GM12878 (cell line): ENCODE results near the gene MAPRE2.

Source experiments
- ESRRA ChIP-seq: IDR thresholded peaks from 2 replicates; pipeline ENCODE4 v1.6.1; 2012; ENCODE audit warnings: mild to moderate bottlenecking, low read length, improper control_type of control experiment
- EZH2 ChIP-seq: IDR thresholded peaks from 2 replicates; pipeline ENCODE4 v1.6.1; 2012; ENCODE audit warnings: low read depth, mild to moderate bottlenecking, control low read depth, inconsistent platforms, low read length, borderline replicate concordance; ENCODE audit not compliant: control insufficient read depth
- POLR2A ChIP-seq: IDR thresholded peaks from 2 replicates; pipeline ENCODE4 v1.6.1; 2011; ENCODE audit warnings: low read depth, mild to moderate bottlenecking, low read length
- POLR2AphosphoS5 ChIP-seq: IDR thresholded peaks from 2 replicates; pipeline ENCODE4 v1.6.1; 2011; ENCODE audit warnings: mild to moderate bottlenecking, low read length, inconsistent platforms
- SP1 ChIP-seq: IDR thresholded peaks from one replicate; pipeline ENCODE4 v1.6.1; 2011; ENCODE audit warnings: low read depth, low read length
- TF ChIP-seq, protein P1 (sequence below), 3 experiments: IDR thresholded peaks in 2 of 3; conservative IDR thresholded peaks in 1 of 3; 2 replicates each; pipeline ENCODE4 v1.5.1; 2011; ENCODE audit warnings: low read depth in 3 of 3, low read length in 3 of 3, mild to moderate bottlenecking in 3 of 3, control low read depth in 2 of 3, moderate library complexity in 2 of 3, inconsistent platforms in 1 of 3, mixed read lengths in 1 of 3; ENCODE audit not compliant: control insufficient read depth in 2 of 3, insufficient read depth in 1 of 3; ENCODE audit errors: extremely low read depth in 1 of 3

DNA sequence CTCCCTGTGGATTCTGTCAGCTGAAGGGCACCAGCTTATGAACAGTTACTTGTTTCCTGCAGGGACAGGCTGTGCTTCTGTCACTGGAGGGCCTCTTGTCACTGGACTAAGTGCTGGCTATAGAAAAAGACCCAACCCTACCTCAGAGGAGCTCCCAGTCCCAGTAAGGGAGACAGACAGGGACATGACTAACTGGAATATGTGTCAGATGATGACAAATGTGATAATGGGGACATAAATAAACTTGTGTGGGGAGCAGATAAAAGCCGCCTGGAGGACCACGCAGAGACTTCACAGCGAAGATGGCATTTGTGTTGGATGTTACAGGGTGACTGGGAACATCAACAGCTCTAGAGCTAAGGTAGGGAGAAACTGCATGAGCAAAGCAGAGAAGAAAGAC lies 95.0 kb downstream of the MAPRE2 start:
- TF ChIP-seq, protein P1, sequence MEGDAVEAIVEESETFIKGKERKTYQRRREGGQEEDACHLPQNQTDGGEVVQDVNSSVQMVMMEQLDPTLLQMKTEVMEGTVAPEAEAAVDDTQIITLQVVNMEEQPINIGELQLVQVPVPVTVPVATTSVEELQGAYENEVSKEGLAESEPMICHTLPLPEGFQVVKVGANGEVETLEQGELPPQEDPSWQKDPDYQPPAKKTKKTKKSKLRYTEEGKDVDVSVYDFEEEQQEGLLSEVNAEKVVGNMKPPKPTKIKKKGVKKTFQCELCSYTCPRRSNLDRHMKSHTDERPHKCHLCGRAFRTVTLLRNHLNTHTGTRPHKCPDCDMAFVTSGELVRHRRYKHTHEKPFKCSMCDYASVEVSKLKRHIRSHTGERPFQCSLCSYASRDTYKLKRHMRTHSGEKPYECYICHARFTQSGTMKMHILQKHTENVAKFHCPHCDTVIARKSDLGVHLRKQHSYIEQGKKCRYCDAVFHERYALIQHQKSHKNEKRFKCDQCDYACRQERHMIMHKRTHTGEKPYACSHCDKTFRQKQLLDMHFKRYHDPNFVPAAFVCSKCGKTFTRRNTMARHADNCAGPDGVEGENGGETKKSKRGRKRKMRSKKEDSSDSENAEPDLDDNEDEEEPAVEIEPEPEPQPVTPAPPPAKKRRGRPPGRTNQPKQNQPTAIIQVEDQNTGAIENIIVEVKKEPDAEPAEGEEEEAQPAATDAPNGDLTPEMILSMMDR (IDR thresholded peaks at IDR 0.05 in 2 of 3, conservative IDR thresholded peaks at IDR 0.05 in 1 of 3; ENCODE audit: control insufficient read depth in 2 of 3, extremely low read depth in 1 of 3, insufficient read depth in 1 of 3, low read depth in 3 of 3, low read length in 3 of 3), result no peak
- TF ChIP-seq POLR2AphosphoS5, result no peak
- no peak for TF ChIP-seq ESRRA
- no peak for TF ChIP-seq EZH2
- TF ChIP-seq POLR2A, result no peak
- TF ChIP-seq SP1, result no peak
